GM19467 (cell line): ENCODE data around the gene CLIP4.

Source experiments
- ATAC-seq: cut with Tn5 transposase; IDR thresholded peaks from one replicate; pipeline ENCODE4 v1.9.1; 2021; ENCODE audit warnings: mild to moderate bottlenecking, moderate library complexity; ENCODE audit not compliant: unreplicated experiment

Gene CLIP4

DNA sequence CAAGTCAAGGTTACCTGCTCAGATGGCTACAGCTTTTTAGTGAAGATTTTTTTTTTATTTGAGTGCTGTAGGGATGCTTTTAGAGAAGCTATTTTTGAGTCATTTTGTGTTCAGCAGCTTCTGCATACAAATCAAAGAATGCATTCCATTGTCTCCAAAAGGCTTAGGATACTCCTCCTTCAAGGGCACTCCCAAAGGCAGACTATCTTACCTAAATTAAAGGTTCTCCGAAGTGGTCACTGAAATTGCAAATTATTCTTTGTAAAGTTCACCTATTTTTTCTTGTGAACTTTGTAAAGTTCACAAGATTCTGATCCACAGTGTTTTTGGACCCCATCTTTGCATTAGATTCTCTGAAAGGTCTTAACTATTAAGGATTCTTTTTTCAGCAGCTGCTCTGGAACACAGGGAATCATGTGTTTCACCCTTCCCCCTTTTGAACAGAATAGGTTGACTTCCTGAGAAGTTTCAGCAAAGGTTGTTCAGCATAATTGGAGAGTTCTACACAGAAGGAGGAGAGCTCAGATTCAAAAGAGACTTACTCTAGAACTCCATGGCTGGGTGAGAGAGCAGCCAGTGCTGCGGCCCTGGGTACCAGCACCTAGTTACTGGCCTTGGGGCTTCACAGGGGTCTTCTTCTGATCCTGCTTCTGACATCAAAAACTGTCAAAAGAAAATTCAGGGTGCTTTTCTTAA is 14.5 kb downstream of the CLIP4 start:
- ATAC-seq = no peak

- ATAC-seq = no peak
Measured at GRCh38 chr2:29130295-29130694, 15.1 kb downstream of the CLIP4 start.

DNA sequence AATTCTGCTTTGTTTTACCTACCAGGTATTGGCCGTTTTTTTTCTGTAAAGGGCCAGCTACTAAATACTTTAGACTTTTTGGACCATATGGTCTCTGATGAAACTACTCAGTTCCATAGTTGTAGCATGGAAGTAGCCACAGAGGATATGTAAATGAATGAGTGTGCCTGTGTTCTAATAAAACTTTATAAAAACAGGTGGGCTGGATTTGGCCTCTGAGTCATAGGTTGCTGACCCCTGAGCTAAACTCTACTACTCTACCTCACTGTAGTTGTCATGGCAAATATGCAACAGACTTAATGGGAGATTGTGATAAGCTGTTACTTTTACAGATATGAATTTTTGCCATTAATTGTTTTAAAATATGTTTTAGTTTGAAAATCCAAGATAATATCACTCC is 19.7 kb downstream of the CLIP4 start:
- ATAC-seq = no peak

- ATAC-seq = no peak
Measured at GRCh38 chr2:29139152-29139551, 23.9 kb downstream of the CLIP4 start.

DNA sequence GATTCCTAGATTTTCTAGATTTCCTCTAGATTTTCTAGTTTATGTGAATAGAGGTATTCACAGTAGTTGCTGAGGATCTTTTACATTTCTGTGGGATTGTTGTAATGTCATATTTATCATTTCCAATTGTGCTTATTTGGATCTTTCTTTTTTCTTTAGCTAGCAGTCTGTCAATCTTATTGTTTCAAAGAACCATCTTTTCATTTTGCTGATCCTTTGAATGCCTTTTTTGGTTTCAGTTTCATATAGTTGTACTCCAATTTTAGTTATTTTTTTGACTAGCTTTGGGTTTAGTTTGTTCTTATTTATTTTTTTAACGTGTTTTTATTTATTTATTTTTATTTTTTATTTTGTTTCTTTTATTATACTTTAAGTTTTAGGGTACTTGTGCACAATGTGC is 24.5 kb downstream of the CLIP4 start:
- ATAC-seq = no peak

- no peak for ATAC-seq
Measured at GRCh38 chr2:29143657-29144056, 28.4 kb downstream of the CLIP4 start.

DNA sequence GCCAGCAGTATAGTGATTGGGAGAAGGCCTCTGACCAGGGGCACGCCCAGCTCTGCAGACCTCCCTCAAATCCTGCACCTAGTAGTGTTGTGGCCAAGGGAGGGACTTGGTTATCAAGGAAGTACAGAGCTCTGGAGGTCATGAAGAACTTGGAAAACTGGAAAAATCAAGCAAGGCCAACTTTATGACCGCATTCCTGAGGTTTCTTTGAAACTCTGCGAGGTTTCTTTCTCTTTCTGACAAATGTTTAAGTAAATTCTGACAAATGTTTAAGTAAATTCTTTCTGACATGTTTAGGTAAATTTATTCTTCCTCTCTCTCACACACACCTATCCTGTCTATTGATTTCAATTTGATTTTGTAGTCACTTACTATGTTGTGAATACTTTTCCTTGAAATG is 31.0 kb downstream of the CLIP4 start:
- no peak for ATAC-seq

GRCh38 chr2:29147963-29148362 is 32.7 kb downstream of the CLIP4 start:
- ATAC-seq = no peak

DNA sequence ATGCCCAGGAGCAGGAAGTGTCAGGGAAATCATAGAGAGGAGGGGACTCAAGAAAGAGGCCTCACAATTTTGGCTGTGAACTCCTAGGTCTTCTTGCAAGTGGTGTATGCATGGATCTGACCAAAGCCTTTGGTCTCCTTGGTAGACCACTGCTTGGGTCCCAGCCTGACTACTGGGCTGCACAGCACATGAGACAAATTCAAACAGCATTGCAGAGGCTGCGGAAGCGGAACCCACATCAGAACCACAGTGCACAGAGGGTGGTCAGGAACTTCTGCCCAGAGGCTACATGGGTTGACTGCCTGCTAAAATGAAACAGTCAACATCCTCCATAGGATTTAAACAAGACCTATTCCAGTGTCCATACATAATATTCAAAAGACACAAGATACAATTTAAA is 39.4 kb downstream of the CLIP4 start:
- no peak for ATAC-seq

DNA sequence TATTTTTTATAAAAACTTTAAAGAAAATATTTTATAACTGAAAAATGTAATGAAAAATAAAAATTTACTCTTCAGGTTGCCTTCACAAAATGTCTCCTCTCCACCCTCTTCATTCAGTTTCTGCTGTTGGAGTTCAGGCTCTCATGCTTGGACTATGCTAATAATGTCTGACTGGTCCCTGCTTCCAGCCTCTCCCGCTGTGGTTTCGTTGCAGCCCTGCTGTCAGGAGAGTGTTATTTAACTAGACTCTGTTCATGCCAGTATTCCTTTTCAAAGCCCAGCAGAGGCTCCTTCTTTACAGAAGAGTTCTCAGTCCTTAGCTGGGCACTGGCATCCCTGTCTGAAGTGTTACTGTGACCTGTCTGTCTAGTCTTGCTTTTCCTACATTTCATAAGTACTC is 40.4 kb downstream of the CLIP4 start:
- ATAC-seq = no peak

DNA sequence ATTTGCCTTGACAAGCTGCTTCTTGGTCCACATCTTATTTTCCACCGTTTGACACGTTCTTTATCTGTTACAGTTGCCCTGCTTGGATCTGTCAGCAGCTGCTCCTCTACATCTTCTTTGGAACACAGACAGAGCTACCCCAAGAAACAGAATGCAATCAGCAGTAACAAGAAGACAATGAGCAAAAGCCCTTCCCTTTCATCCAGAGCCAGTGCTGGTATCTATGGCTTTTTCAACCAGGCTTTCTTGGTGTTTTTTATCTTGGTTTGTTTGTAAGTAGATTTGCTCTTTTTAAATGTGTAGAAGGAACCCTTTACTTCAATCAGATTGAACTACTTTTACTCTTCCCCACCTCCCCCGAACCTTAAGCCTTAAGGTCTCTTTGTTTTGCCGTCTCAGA is 41.9 kb downstream of the CLIP4 start:
- ATAC-seq = no peak

GRCh38 chr2:29159125-29159524 is 43.9 kb downstream of the CLIP4 start:
- ATAC-seq = no peak

DNA sequence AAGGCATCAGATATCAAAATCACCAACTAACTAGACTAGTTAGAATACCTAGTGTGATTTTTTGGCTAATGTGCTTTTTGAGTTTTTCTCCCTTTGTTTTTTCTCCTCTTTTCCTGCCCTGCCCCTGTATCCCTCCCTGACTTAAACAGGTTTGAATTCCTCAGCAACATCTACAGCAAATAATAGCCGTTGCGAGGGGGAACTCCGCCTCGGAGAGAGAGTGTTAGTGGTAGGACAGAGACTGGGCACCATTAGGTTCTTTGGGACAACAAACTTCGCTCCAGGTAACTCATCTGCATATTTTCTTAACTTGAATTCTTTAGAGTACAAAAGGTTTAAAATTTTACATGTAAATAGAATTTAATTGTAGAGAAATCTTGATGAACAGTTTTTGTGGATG is 45.0 kb downstream of the CLIP4 start:
- no peak for ATAC-seq

- ATAC-seq = no peak
Measured at GRCh38 chr2:29162204-29162928, 47.2 kb downstream of the CLIP4 start.

GRCh38 chr2:29164091-29164846 is 49.1 kb downstream of the CLIP4 start:
- no peak for ATAC-seq

GRCh38 chr2:29165362-29166241 is 50.4 kb downstream of the CLIP4 start:
- no peak for ATAC-seq

- ATAC-seq = no peak
Measured at GRCh38 chr2:29166242-29167039, 51.2 kb downstream of the CLIP4 start.

- ATAC-seq = no peak
Measured at GRCh38 chr2:29174937-29175336, 59.7 kb downstream of the CLIP4 start.

DNA sequence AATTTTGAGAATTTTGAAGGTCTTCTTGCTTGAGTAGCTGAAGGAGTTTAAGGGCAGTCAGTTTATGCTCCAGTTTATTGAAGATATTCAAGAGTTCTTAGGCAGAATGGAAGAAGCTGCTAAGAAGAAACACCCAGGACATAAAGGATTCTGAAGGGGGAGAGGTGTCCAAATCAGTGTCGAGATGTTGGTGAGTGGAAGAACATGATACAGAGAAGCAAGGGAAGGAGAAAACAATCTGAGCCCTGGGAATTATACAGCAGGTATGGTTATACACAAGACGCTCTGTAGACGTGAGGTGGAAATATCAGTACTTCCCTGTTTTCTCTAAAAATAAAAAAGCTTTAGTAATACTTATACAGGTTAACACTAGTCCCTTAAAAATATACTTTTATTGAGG is 60.1 kb downstream of the CLIP4 start:
- ATAC-seq = no peak

GRCh38 chr2:29182334-29182733 is 67.1 kb downstream of the CLIP4 start:
- no peak for ATAC-seq
